OCI-M2 (cell line): Measurements from ENCODE around the gene ADPRH.
"Not testable (repeated sequence)": the region's sequence is repeated elsewhere in the genome, so short reads cannot be mapped to it uniquely, and the experiment has no call there.

Experiments used
- DNase-seq: peaks from one replicate; lab custom pipeline; 2025; ENCODE audit not compliant: unreplicated experiment; lab: John Stamatoyannopoulos, UW

ADPRH gene

GRCh38 chr3:119579366-119580066 lies at the start of gene ADPRH:
ADPRH (plus strand) TSS chr3:119579492; CDS start chr3:119582170, 2,678 bp downstream.
- no peak for DNase-seq

- no peak for DNase-seq
Observed at GRCh38 chr3:119529883-119530282, 49.4 kb upstream of the ADPRH start.

- DNase-seq = no peak
Observed at GRCh38 chr3:119530456-119530855, 48.8 kb upstream of the ADPRH start.

- no peak for DNase-seq
Observed at GRCh38 chr3:119531151-119531550, 48.1 kb upstream of the ADPRH start.

GRCh38 chr3:119534296-119534695 lies 45.0 kb upstream of the ADPRH start:
- no peak for DNase-seq

- DNase-seq = no peak
Observed at GRCh38 chr3:119536757-119537156, 42.5 kb upstream of the ADPRH start.

- DNase-seq = no peak
Observed at GRCh38 chr3:119538772-119539171, 40.5 kb upstream of the ADPRH start.

GRCh38 chr3:119541547-119541946 lies 37.7 kb upstream of the ADPRH start:
- DNase-seq = no peak

- DNase-seq = no peak
Observed at GRCh38 chr3:119542168-119542767, 37.0 kb upstream of the ADPRH start.

GRCh38 chr3:119543147-119543546 lies 36.1 kb upstream of the ADPRH start:
- DNase-seq = no peak

GRCh38 chr3:119547227-119547626 lies 32.1 kb upstream of the ADPRH start:
- no peak for DNase-seq

- no peak for DNase-seq
Observed at GRCh38 chr3:119548341-119548740, 31.0 kb upstream of the ADPRH start.

- DNase-seq = no peak
Observed at GRCh38 chr3:119550192-119550910, 28.9 kb upstream of the ADPRH start.

GRCh38 chr3:119551598-119551997 lies 27.7 kb upstream of the ADPRH start:
- DNase-seq = no peak

- not testable (repeated sequence) for DNase-seq
Observed at GRCh38 chr3:119552928-119553327, 26.4 kb upstream of the ADPRH start.

- no peak for DNase-seq
Observed at GRCh38 chr3:119553823-119554415, 25.4 kb upstream of the ADPRH start.

- DNase-seq = no peak
Observed at GRCh38 chr3:119555309-119555735, 24.0 kb upstream of the ADPRH start.

- no peak for DNase-seq
Observed at GRCh38 chr3:119555929-119556328, 23.4 kb upstream of the ADPRH start.

- DNase-seq = no peak
Observed at GRCh38 chr3:119557192-119557876, 22.0 kb upstream of the ADPRH start.

GRCh38 chr3:119557877-119558269 lies 21.4 kb upstream of the ADPRH start:
- no peak for DNase-seq

- no peak for DNase-seq
Observed at GRCh38 chr3:119558626-119559317, 20.5 kb upstream of the ADPRH start.
